Measurements from ENCODE around the gene UGT3A1.
"Not testable (repeated sequence)": the region's sequence is repeated elsewhere in the genome, so short reads cannot be mapped to it uniquely, and the experiment has no call there.

GRCh38 chr5:36019584-36019983 is 28.4 kb upstream of the UGT3A1 start:
- TF ChIP-seq CTCF, POLR2A (IDR thresholded peaks at IDR 0.05): not testable (repeated sequence)
